Measurements from ENCODE around the gene KRT83. TPM values are rescaled to one million over a fixed set of nuclear protein-coding genes. Genes with fewer than 3 reads are reported as not detected.
A peak's percentile ranks its signal among the peaks of the same experiment; 100 is the strongest.
"Not testable (repeated sequence)": the region's sequence is repeated elsewhere in the genome, so short reads cannot be mapped to it uniquely, and the experiment has no call there.

KRT83 gene
- total and polyA plus RNA-seq, 4 experiments from 2014 or later = not detected

DNA sequence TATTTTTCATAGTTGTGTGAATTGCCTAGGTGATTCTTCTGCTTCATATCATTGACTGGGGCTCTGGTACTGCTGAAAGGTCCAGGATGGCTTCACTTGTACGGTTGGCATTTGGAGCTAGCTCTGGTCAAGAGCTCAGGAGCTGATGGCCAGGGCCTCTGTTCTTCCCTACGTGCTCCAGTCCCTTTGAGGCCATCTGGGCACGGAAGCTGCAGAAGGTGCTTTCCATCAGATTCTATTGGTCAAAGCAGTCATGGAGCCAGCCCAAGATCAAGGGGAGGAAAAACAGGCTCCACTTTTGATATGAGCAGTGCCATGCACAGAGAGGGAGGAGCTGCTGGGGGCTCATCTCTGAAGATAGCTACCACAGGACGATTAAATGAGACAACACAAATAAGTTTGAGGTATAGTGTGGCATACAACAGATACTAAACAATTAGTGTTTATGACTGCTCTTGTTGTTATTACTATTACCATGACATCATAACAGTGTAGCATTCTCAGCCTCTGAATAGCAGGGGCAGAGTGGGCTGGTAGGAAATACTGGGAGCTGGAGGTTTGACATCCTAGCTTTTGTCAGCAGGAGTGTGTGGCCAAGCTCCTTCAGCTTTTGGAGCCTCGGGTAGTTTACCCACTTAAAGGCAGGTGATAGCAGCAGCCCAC, 10.4 kb downstream of the KRT83 start:
- ChIA-PET POLR2A (ENCODE audit: partially characterized antibody) (no interaction called here), CTCF (ENCODE audit: partially characterized antibody) (interaction anchor here (2.7 to 3.6 kb wide), 2 partner anchors 17 to 32 kb away, joined by 15 to 26 read pairs; no protein-coding TSS in a partner anchor)
- Histone ChIP-seq H3K27me3 (ENCODE audit: insufficient read depth, low read length) (peaks cover 8% of the 10 kb centered on the region), H3K4me3 (ENCODE audit: low read length in 2 of 2) (no peak overlapping the region), H3K36me3 (ENCODE audit: insufficient read depth, low read length) (no peaks in the 10 kb centered on the region), H3K4me1 (ENCODE audit: insufficient read depth, low read length) (no peaks in the 10 kb centered on the region), H3K27ac (ENCODE audit: low read depth, low read length) (no peak overlapping the region), H3K9me3 (ENCODE audit: control insufficient read depth in 1 of 2, low read length in 2 of 2) (no peaks in the 10 kb centered on the region)
- no peaks in the 10 kb centered on the region for H3K36me3 Mint-ChIP-seq
- H3K9me3 Mint-ChIP-seq = peaks cover 0 to 2% (median 0%) of the 10 kb centered on the region in 8 donors
- peaks cover 4 to 11% (median 4%) of the 10 kb centered on the region in 4 donors for H3K4me1 Mint-ChIP-seq
- DNase-seq = no peak
- H3K27me3 Mint-ChIP-seq = peaks cover 32 to 57% of the 10 kb centered on the region in 2 donors
- peak overlapping the region in 1 of 8 donors; percentile 24 for H3K4me3 Mint-ChIP-seq
- intact Hi-C loops (cut with micrococcal nuclease) = no loop called here
- H3K27ac Mint-ChIP-seq = no peak overlapping the region

GRCh38 chr12:52308806-52309425, 12.3 kb downstream of the KRT83 start:
- Histone ChIP-seq H3K9me3 (ENCODE audit: control insufficient read depth in 1 of 2, low read length in 2 of 2) (no peaks in the 10 kb centered on the region), H3K36me3 (ENCODE audit: insufficient read depth, low read length) (no peaks in the 10 kb centered on the region), H3K4me1 (ENCODE audit: insufficient read depth, low read length) (no peaks in the 10 kb centered on the region), H3K27ac (ENCODE audit: low read depth, low read length) (no peak overlapping the region), H3K27me3 (ENCODE audit: insufficient read depth, low read length) (peaks cover 4% of the 10 kb centered on the region), H3K4me3 (ENCODE audit: low read length in 2 of 2) (no peak overlapping the region)
- Mint-ChIP-seq H3K4me3 (peak overlapping the region in 6 of 8 donors; percentile 29 to 68 (median 44)), H3K27me3 (peaks cover 32 to 59% of the 10 kb centered on the region in 2 donors), H3K9me3 (peaks cover 0 to 2% (median 0%) of the 10 kb centered on the region in 8 donors), H3K36me3 (no peaks in the 10 kb centered on the region), H3K27ac (no peak overlapping the region), H3K4me1 (peaks cover 4 to 11% (median 8%) of the 10 kb centered on the region in 4 donors)
- CTCF ChIA-PET (ENCODE audit: partially characterized antibody) = no interaction called here
- intact Hi-C loops (cut with micrococcal nuclease) = no loop called here
- POLR2A ChIA-PET (ENCODE audit: partially characterized antibody) = no interaction called here
- no peak for DNase-seq

GRCh38 chr12:52307836-52308805, 13.1 kb downstream of the KRT83 start:
- Histone ChIP-seq H3K4me3 (ENCODE audit: low read length in 2 of 2) (no peak overlapping the region), H3K27ac (ENCODE audit: low read depth, low read length) (no peak overlapping the region), H3K27me3 (ENCODE audit: insufficient read depth, low read length) (peaks cover 4% of the 10 kb centered on the region), H3K36me3 (ENCODE audit: insufficient read depth, low read length) (no peaks in the 10 kb centered on the region), H3K9me3 (ENCODE audit: control insufficient read depth in 1 of 2, low read length in 2 of 2) (no peaks in the 10 kb centered on the region), H3K4me1 (ENCODE audit: insufficient read depth, low read length) (no peaks in the 10 kb centered on the region)
- peaks cover 4 to 11% (median 8%) of the 10 kb centered on the region in 4 donors for H3K4me1 Mint-ChIP-seq
- intact Hi-C loops (cut with micrococcal nuclease) = no loop called here
- H3K9me3 Mint-ChIP-seq = peaks cover 0 to 2% (median 0%) of the 10 kb centered on the region in 8 donors
- peak in 3 of 5 donors; percentile 10 to 18 (median 13) for DNase-seq
- POLR2A ChIA-PET (ENCODE audit: partially characterized antibody) = no interaction called here
- peak overlapping the region in 7 of 8 donors; percentile 29 to 68 (median 47) for H3K4me3 Mint-ChIP-seq
- H3K27me3 Mint-ChIP-seq = peaks cover 32 to 54% of the 10 kb centered on the region in 2 donors
- no peaks in the 10 kb centered on the region for H3K36me3 Mint-ChIP-seq
- CTCF ChIA-PET (ENCODE audit: partially characterized antibody) = interaction anchor here (0.9 to 1.6 kb wide), 2 partner anchors 29 to 151 kb away, joined by 3 to 6 read pairs; no protein-coding TSS in a partner anchor
- H3K27ac Mint-ChIP-seq = no peak overlapping the region

DNA sequence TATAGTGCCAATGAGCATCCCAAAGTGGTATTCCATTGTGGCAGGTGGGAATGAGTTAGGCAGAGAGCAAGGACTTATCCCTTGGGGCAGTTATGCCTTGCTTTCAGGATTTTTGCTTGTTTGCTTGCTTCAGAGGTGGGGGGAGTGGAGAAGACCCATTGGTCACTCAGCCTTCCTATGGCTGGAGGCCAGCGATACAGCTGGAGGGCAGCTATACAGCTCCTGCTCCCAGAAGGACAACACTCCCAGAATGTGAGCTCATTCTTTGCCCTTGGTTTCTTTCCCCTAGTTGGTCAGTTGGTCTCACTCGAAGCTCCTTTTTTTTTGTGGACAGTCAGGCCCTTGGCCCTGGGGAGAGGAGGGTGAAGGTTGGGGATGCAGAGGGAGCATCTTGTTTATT, 14.5 kb downstream of the KRT83 start:
- Mint-ChIP-seq H3K27me3 (peaks cover 32 to 46% of the 10 kb centered on the region in 2 donors), H3K36me3 (no peaks in the 10 kb centered on the region), H3K4me3 (no peak overlapping the region), H3K9me3 (peaks cover 0 to 2% (median 0%) of the 10 kb centered on the region in 8 donors), H3K27ac (no peak overlapping the region), H3K4me1 (peaks cover 4 to 11% (median 8%) of the 10 kb centered on the region in 4 donors)
- CTCF ChIA-PET (ENCODE audit: partially characterized antibody) = interaction anchor here (0.5 to 1.6 kb wide), 5 partner anchors 12 to 149 kb away, joined by 3 to 6 read pairs (median 3); no protein-coding TSS in a partner anchor
- Histone ChIP-seq H3K27ac (ENCODE audit: low read depth, low read length) (no peak overlapping the region), H3K36me3 (ENCODE audit: insufficient read depth, low read length) (no peaks in the 10 kb centered on the region), H3K27me3 (ENCODE audit: insufficient read depth, low read length) (peaks cover 4% of the 10 kb centered on the region), H3K4me1 (ENCODE audit: insufficient read depth, low read length) (no peaks in the 10 kb centered on the region), H3K4me3 (ENCODE audit: low read length in 2 of 2) (no peak overlapping the region), H3K9me3 (ENCODE audit: control insufficient read depth in 1 of 2, low read length in 2 of 2) (no peaks in the 10 kb centered on the region)
- no peak for DNase-seq
- POLR2A ChIA-PET (ENCODE audit: partially characterized antibody) = no interaction called here
- intact Hi-C loops (cut with micrococcal nuclease) = no loop called here

GRCh38 chr12:52305921-52306705, 15.1 kb downstream of the KRT83 start:
- Mint-ChIP-seq H3K27ac (no peak overlapping the region), H3K36me3 (no peaks in the 10 kb centered on the region), H3K4me3 (no peak overlapping the region), H3K9me3 (peaks cover 0 to 2% (median 0%) of the 10 kb centered on the region in 8 donors), H3K4me1 (peaks cover 4 to 11% (median 8%) of the 10 kb centered on the region in 4 donors), H3K27me3 (peaks cover 30 to 40% of the 10 kb centered on the region in 2 donors)
- Histone ChIP-seq H3K27ac (ENCODE audit: low read depth, low read length) (no peak overlapping the region), H3K4me3 (ENCODE audit: low read length in 2 of 2) (no peak overlapping the region), H3K27me3 (ENCODE audit: insufficient read depth, low read length) (peaks cover 4% of the 10 kb centered on the region), H3K9me3 (ENCODE audit: control insufficient read depth in 1 of 2, low read length in 2 of 2) (no peaks in the 10 kb centered on the region), H3K36me3 (ENCODE audit: insufficient read depth, low read length) (no peaks in the 10 kb centered on the region), H3K4me1 (ENCODE audit: insufficient read depth, low read length) (no peaks in the 10 kb centered on the region)
- DNase-seq = no peak
- CTCF ChIA-PET (ENCODE audit: partially characterized antibody) = interaction anchor here (0.5 to 1.6 kb wide), 4 partner anchors 13 to 149 kb away, joined by 3 to 6 read pairs (median 3); no protein-coding TSS in a partner anchor
- intact Hi-C loops (cut with micrococcal nuclease) = no loop called here
- POLR2A ChIA-PET (ENCODE audit: partially characterized antibody) = no interaction called here

DNA sequence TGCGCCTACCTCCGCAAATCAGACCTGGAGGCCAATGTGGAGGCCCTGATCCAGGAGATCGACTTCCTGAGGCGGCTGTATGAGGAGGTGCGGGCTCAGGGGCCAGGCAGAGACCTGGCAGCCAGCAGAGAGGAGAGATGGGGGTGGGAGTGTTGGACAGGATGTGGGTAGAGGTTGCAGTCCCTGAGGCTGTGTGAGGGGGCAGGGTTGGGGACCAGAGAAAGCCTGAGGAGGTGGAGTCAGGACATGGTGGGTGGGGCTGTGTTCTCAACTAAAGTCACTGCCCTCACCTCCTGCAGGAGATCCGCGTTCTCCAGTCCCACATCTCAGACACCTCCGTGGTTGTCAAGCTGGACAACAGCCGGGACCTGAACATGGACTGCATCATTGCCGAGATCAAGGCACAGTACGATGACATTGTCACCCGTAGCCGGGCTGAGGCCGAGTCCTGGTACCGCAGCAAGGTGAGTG, 16.2 kb downstream of the KRT83 start:
- H3K36me3 ChIP-seq (ENCODE audit: insufficient read depth, low read length); DNase-seq; H3K4me3 ChIP-seq (ENCODE audit: low read length in 2 of 2); intact Hi-C loops (cut with micrococcal nuclease); H3K36me3 Mint-ChIP-seq; POLR2A ChIA-PET (ENCODE audit: partially characterized antibody); H3K4me3 Mint-ChIP-seq; H3K27ac ChIP-seq (ENCODE audit: low read depth, low read length); H3K4me1 ChIP-seq (ENCODE audit: insufficient read depth, low read length); H3K27me3 ChIP-seq (ENCODE audit: insufficient read depth, low read length); CTCF ChIA-PET (ENCODE audit: partially characterized antibody); H3K27ac Mint-ChIP-seq; H3K9me3 ChIP-seq (ENCODE audit: control insufficient read depth in 1 of 2, low read length in 2 of 2); H3K9me3 Mint-ChIP-seq: not testable (repeated sequence)
- Mint-ChIP-seq H3K27me3 (peaks cover 28 to 33% of the 10 kb centered on the region in 2 donors), H3K4me1 (peaks cover 4 to 11% (median 8%) of the 10 kb centered on the region in 4 donors)

All from CD4-positive, alpha-beta memory T cell (primary cell).